H1 (cell line): ENCODE results near the gene C17orf107. TPM values are rescaled to one million over a fixed set of nuclear protein-coding genes. Genes with fewer than 3 reads are reported as not detected.

Source experiments
- CBX8 ChIP-seq: fragments of 300-800, 300-1000 bp; sonication (generic); IDR thresholded peaks from 2 replicates; pipeline ENCODE4 v1.7.1; 2016; ENCODE audit warnings: low read depth, low read length, borderline replicate concordance
- EZH2 ChIP-seq: fragments of 200-600 bp; sonication (generic); IDR thresholded peaks from 2 replicates; pipeline ENCODE4 v1.7.1; 2012; ENCODE audit warnings: low read depth, mild to moderate bottlenecking, moderate library complexity, low read length, inconsistent platforms; ENCODE audit not compliant: severe bottlenecking
- PHF8 ChIP-seq: fragments of 200-600 bp; sonication (generic); conservative IDR thresholded peaks from 2 replicates; pipeline ENCODE4 v1.7.1; 2012; ENCODE audit warnings: low read depth, mild to moderate bottlenecking, inconsistent platforms, low read length, moderate library complexity
- polyA plus RNA-seq, 7 experiments: library from polyadenylated mRNA; depleted of rRNA in 3 of 7; stranded (reverse) in 5 of 7; unstranded in 2 of 7; fragments of >200 nt in 5 of 7; fragments of 200-250 nt in 2 of 7; gene quantifications; 1 replicate in 5 of 7; 2 replicates in 1 of 7; 4 replicates in 1 of 7; pipeline versions ENCODE4 v1.2.1 to v1.2.3, GENCODE V29; 2011 to 2013; ENCODE audit warnings: missing spikeins in 2 of 7, mixed read lengths in 2 of 7
- total RNA-seq: library from RNA; stranded (reverse); fragmentation: NEBNext Ultra II Directional; extraction: Animal tissue kit (Norgen Biotek cat#: 25700); gene quantifications from 2 replicates; pipeline ENCODE4 v1.2.1, GENCODE V29; 2021

C17orf107 gene
- total and polyA plus RNA-seq, 2 of the 8 experiments (the other 6 are each of a cell fraction or from before 2014, with no cell fraction given), result 0.39 to 0.45 TPM

DNA sequence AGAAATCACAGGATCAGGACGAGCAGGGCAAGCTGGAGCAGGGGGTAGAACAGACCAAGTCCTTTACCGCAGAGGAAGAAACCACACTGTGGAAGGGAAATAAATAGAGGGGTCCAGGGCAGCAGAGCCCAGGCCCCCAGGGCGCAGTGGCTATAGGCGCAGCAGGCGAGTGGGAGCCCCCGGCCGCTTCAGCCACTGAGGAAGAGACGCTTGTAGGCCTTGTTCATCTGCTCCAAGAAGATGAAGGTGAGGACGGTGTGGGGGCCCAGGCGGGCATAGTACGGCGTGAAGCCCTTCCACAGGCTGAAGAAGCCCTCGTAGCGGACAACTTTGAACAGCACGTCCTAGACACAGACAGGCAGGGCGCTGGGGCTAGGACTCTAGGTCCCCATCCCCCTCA lies 38.2 kb downstream of the C17orf107 start (continued):
- TF ChIP-seq EZH2 (no peak), CBX8 (no peak), PHF8 (no peak)
